HCT116 (cell line): ENCODE data around the gene SLC22A23. TPM values are rescaled to one million over a fixed set of nuclear protein-coding genes. Genes with fewer than 3 reads are reported as not detected.

ENCODE experiments used
- ATAC-seq: fragments of 200-7000 bp; cut with Tn5 transposase; 2 replicates; pipeline ENCODE4 v1.9.1; 2020; ENCODE audit warnings: mild to moderate bottlenecking, moderate library complexity
- BruUV-seq: library from RNA; stranded (reverse); fragments of 400-500 nt; replicated peaks from 2 replicates; lab custom pipeline; 2021; lab: Mats Ljungman, UMichigan
- CTCF ChIA-PET: fragments of 300-600 bp; sonication (Branson Sonifier 250); formaldehyde crosslinking; loops from one replicate; lab custom pipeline; 2021; ENCODE audit warnings: antibody characterized with exemption; lab: Charles Lee
- POLR2A ChIA-PET: fragments of 300-600, 350-600 bp; sonication (Branson Sonifier 250); formaldehyde crosslinking; loops from one replicate; lab custom pipeline; 2021; ENCODE audit warnings: antibody characterized with exemption; lab: Charles Lee
- RAD21 ChIA-PET, 2 experiments: fragments of 300-600 bp; sonication (Branson Sonifier 250); formaldehyde crosslinking; loops; one replicate each; lab custom pipeline; 2023; ENCODE audit warnings: low total read pairs in 2 of 2; ENCODE audit not compliant: uncharacterized antibody in 2 of 2, unreplicated experiment in 2 of 2, low non-redundant PET in 1 of 2; lab: Charles Lee
- DNase-seq: peaks from one replicate; pipeline ENCODE4 v3.0.0-alpha.2; 2010; ENCODE audit warnings: low read depth, low spot score
- H2AFZ ChIP-seq: fragments of 200-600 bp; shearing (Covaris generic), sonication (generic); 2 replicates; pipeline ENCODE4 v1.6.1; 2017; ENCODE audit warnings: low read depth, mixed run types, mixed read lengths, antibody characterized with exemption, low read length; ENCODE audit not compliant: poor library complexity, severe bottlenecking
- H3K27ac ChIP-seq: 2 replicates; pipeline ENCODE4 v1.5.1; 2012; ENCODE audit warnings: low read depth, low read length
- H3K27me3 ChIP-seq: fragments of 200-600 bp; sonication (generic); 2 replicates; pipeline ENCODE4 v1.6.1; 2016; ENCODE audit warnings: mixed run types, low read length, mixed read lengths; ENCODE audit not compliant: insufficient read depth
- H3K36me3 ChIP-seq, 2 experiments: fragments of 200-500 bp in 1 of 2; fragments of 200-600 bp in 1 of 2; sonication (Bioruptor generic) in 1 of 2; sonication (generic) in 1 of 2; 2 replicates each; pipeline versions ENCODE4 v1.5.1 to v1.6.1; 2014 to 2016; ENCODE audit warnings: low read length in 2 of 2, inconsistent platforms in 1 of 2, mixed read lengths in 1 of 2, mixed run types in 1 of 2; ENCODE audit not compliant: insufficient read depth in 2 of 2, control insufficient read depth in 1 of 2
- H3K4me1 ChIP-seq, 2 experiments: fragments of 200-600 bp in 1 of 2; sonication (generic) in 1 of 2; 2 replicates each; pipeline versions ENCODE4 v1.5.1 to v1.6.1; 2012 to 2017; ENCODE audit warnings: low read length in 2 of 2, inconsistent platforms in 1 of 2, mild to moderate bottlenecking in 1 of 2, mixed read lengths in 1 of 2, mixed run types in 1 of 2, moderate library complexity in 1 of 2; ENCODE audit not compliant: insufficient read depth in 2 of 2, control insufficient read depth in 1 of 2
- H3K4me2 ChIP-seq: fragments of 200-600 bp; sonication (generic); 2 replicates; pipeline ENCODE4 v1.6.1; 2017; ENCODE audit warnings: mixed run types, low read length, mixed read lengths
- H3K4me3 ChIP-seq, 2 experiments: fragments of 200-600 bp in 1 of 2; sonication (generic) in 1 of 2; replicated peaks in 1 of 2; 2 replicates each; pipeline ENCODE4 v1.5.1; 2011 to 2016; ENCODE audit warnings: low read length in 2 of 2, control low read depth in 1 of 2, low read depth in 1 of 2, mild to moderate bottlenecking in 1 of 2, mixed read lengths in 1 of 2, mixed run types in 1 of 2
- H3K79me2 ChIP-seq: fragments of 200-600 bp; sonication (generic); 2 replicates; pipeline ENCODE4 v1.6.1; 2017; ENCODE audit warnings: mild to moderate bottlenecking, mixed run types, low read length, moderate library complexity, mixed read lengths; ENCODE audit not compliant: insufficient read depth
- H3K9ac ChIP-seq: fragments of 200-600 bp; sonication (generic); 2 replicates; pipeline ENCODE4 v1.6.1; 2016; ENCODE audit warnings: low read length, mixed read lengths
- H3K9me2 ChIP-seq: fragments of 200-600 bp; sonication (generic), shearing (Covaris generic); 2 replicates; pipeline ENCODE4 v1.6.1; 2017; ENCODE audit warnings: mixed run types, mild to moderate bottlenecking, moderate library complexity; ENCODE audit not compliant: insufficient read depth
- H3K9me3 ChIP-seq, 2 experiments: fragments of 200-500 bp in 1 of 2; fragments of 200-600 bp in 1 of 2; sonication (Bioruptor generic) in 1 of 2; sonication (generic) in 1 of 2; 2 replicates each; pipeline ENCODE4 v1.6.1; 2014 to 2017; ENCODE audit warnings: low read length in 2 of 2, mixed read lengths in 2 of 2, inconsistent platforms in 1 of 2, low read depth in 1 of 2, mild to moderate bottlenecking in 1 of 2, mixed run types in 1 of 2, moderate library complexity in 1 of 2; ENCODE audit not compliant: control insufficient read depth in 1 of 2, insufficient read depth in 1 of 2
- H4K20me1 ChIP-seq: fragments of 200-600 bp; sonication (generic), shearing (Covaris generic); 2 replicates; pipeline ENCODE4 v1.6.1; 2017; ENCODE audit warnings: mixed run types, mild to moderate bottlenecking, moderate library complexity; ENCODE audit not compliant: insufficient read depth
- SRF ChIP-seq: IDR thresholded peaks from 2 replicates; pipeline ENCODE4 v1.6.1; 2012; ENCODE audit warnings: low read depth
- ZNF274 ChIP-seq: fragments of 200-500 bp; sonication (Bioruptor generic); IDR thresholded peaks from 2 replicates; pipeline ENCODE4 v1.6.1; 2014; ENCODE audit warnings: mild to moderate bottlenecking, low read depth, low read length, inconsistent platforms
- intact Hi-C: fragments of 100-400 bp; cut with micrococcal nuclease; formaldehyde crosslinking; loops from 2 replicates; pipeline ENCODE4 v1.10.0; 2022
- total RNA-seq: library from RNA; stranded (reverse); gene quantifications from one replicate; pipeline ENCODE4 v1.2.1, GENCODE V29; 2021; ENCODE audit not compliant: unreplicated experiment
- TF ChIP-seq, protein P1 (sequence below): IDR thresholded peaks from 2 replicates; pipeline ENCODE4 v1.6.1; 2012
- TF ChIP-seq, protein P2 (sequence below), 3 experiments: fragments of 200-600 bp in 1 of 3; sonication (generic) in 1 of 3; IDR thresholded peaks in 2 of 3; conservative IDR thresholded peaks in 1 of 3; 2 replicates each; pipeline ENCODE4 v1.5.1; 2012 to 2017; ENCODE audit warnings: low read depth in 2 of 3, low read length in 2 of 3, antibody characterized with exemption in 1 of 3, borderline replicate concordance in 1 of 3, control low read depth in 1 of 3, mild to moderate bottlenecking in 1 of 3, mixed read lengths in 1 of 3, mixed run types in 1 of 3, moderate library complexity in 1 of 3; ENCODE audit not compliant: insufficient read depth in 1 of 3
- TF ChIP-seq, protein P3 (sequence below): IDR thresholded peaks from 2 replicates; pipeline ENCODE4 v1.6.1; 2011; ENCODE audit warnings: mild to moderate bottlenecking, low read length, moderate library complexity; ENCODE audit not compliant: insufficient replicate concordance; ENCODE audit errors: extremely low read depth

SLC22A23 gene
- total RNA-seq, 1 experiment from 2014 or later: 11.5 TPM

DNA sequence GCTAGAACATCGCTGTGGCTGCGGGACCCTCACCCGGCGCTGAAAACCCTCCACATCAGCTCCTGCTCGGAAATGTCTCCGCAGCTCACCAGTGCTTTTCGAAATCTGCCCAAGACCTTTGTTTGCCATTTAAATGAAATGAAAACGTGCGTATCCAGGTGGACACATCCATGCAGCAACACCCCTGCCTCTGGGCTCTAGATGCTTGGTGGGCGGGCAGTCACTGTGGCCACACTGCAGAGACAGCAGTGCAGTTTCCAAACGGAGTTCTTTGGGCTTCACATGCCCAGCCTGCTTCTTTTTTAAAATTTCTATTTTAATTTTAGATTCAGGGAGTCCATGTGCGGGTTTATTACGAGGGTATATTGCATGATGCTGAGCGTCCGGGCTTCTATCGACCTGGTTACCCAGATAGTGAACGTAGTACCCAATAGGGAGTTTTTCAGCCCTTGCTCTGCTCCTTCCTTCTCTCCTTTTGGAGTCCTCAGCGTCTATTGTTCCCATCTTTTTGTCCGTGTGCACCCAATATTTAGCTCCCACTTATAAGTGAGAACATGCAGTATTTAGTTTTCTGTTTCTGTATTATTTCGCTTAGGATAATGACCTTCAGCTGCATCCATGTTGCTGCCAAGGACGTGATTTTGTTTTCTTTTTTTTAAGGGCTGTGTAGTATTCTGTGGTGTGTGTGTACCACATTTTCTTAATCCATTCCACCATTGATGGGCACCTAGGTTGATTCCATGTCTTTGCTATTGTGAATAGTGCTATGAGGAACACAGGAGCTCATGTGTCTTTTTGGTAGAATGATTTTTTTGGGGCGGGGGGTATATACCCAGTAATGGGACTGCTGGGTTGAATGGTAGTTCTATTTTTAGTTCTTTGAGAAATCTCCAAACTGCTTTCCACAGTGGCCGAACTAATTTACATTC is 224.6 kb downstream of the SLC22A23 start:
- Histone ChIP-seq H3K4me1 (no peaks in the 10 kb centered on the region), H4K20me1 (no peaks in the 10 kb centered on the region), H3K79me2 (no peaks in the 10 kb centered on the region), H2AFZ (no peak overlapping the region), H3K27ac (no peak overlapping the region), H3K36me3 (no peaks in the 10 kb centered on the region), H3K27me3 (0 out of 2 replicates have a peak, but pooled peaks cover 6% of the 10 kb centered on the region), H3K9me2 (no peaks in the 10 kb centered on the region), H3K9me3 (no peaks in the 10 kb centered on the region), H3K4me3 (no peak overlapping the region), H3K9ac (no peak overlapping the region), H3K4me2 (no peak overlapping the region)
- TF ChIP-seq ZNF274 (no peak), SRF (no peak)
- TF ChIP-seq, protein P1, sequence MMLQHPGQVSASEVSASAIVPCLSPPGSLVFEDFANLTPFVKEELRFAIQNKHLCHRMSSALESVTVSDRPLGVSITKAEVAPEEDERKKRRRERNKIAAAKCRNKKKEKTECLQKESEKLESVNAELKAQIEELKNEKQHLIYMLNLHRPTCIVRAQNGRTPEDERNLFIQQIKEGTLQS: no peak
- TF ChIP-seq, protein P2, sequence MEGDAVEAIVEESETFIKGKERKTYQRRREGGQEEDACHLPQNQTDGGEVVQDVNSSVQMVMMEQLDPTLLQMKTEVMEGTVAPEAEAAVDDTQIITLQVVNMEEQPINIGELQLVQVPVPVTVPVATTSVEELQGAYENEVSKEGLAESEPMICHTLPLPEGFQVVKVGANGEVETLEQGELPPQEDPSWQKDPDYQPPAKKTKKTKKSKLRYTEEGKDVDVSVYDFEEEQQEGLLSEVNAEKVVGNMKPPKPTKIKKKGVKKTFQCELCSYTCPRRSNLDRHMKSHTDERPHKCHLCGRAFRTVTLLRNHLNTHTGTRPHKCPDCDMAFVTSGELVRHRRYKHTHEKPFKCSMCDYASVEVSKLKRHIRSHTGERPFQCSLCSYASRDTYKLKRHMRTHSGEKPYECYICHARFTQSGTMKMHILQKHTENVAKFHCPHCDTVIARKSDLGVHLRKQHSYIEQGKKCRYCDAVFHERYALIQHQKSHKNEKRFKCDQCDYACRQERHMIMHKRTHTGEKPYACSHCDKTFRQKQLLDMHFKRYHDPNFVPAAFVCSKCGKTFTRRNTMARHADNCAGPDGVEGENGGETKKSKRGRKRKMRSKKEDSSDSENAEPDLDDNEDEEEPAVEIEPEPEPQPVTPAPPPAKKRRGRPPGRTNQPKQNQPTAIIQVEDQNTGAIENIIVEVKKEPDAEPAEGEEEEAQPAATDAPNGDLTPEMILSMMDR (IDR thresholded peaks at IDR 0.05 in 2 of 3, conservative IDR thresholded peaks at IDR 0.05 in 1 of 3; ENCODE audit: borderline replicate concordance in 1 of 3, insufficient read depth in 1 of 3, low read depth in 2 of 3, low read length in 2 of 3): no peak
- TF ChIP-seq, protein P3, sequence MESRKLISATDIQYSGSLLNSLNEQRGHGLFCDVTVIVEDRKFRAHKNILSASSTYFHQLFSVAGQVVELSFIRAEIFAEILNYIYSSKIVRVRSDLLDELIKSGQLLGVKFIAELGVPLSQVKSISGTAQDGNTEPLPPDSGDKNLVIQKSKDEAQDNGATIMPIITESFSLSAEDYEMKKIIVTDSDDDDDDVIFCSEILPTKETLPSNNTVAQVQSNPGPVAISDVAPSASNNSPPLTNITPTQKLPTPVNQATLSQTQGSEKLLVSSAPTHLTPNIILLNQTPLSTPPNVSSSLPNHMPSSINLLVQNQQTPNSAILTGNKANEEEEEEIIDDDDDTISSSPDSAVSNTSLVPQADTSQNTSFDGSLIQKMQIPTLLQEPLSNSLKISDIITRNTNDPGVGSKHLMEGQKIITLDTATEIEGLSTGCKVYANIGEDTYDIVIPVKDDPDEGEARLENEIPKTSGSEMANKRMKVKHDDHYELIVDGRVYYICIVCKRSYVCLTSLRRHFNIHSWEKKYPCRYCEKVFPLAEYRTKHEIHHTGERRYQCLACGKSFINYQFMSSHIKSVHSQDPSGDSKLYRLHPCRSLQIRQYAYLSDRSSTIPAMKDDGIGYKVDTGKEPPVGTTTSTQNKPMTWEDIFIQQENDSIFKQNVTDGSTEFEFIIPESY: no peak
- RAD21 ChIA-PET: no interaction called here
- no peak for ATAC-seq
- intact Hi-C loops: no loop called here
- DNase-seq: no peak
- CTCF ChIA-PET: no interaction called here
- POLR2A ChIA-PET: no interaction called here
- BruUV-seq: no TSS peak
